ENCODE results near the gene SPR.

SPR gene

DNA sequence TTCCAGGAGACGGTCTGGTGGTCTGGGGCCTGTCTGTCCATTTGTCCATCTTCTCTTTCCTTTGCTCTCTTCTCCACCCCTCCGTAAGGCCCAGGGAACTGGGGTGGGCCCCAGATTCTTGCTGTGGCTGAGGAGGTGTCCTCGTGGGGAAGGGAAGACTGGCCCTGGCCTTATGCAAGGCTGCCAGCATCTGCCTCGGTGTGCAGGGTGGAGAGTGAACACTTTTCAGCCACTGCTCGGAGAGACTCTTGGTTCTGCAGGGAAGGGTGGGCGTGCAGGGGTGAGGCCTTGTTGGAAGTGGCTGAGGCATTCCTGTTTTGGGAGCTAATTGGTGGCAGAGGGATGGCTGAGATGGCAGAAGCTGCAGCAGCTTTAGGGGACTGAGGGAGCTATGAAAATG lies 53.2 kb downstream of the SPR start:
- Histone ChIP-seq H3K9me2 (ENCODE audit: low read depth, low read length) (no peaks in the 10 kb centered on the region), H3K9ac (ENCODE audit: low read length) (no peak overlapping the region), H2AFZ (ENCODE audit: low read length) (no peak overlapping the region), H3K4me3 (ENCODE audit: low read depth, low read length, poor library complexity, severe bottlenecking) (no peak overlapping the region), H3K27me3 (ENCODE audit: insufficient read depth, low read length) (no peaks in the 10 kb centered on the region; the same call in 1 of the 2 replicates), H3K36me3 (ENCODE audit: insufficient read depth, low read length) (no peaks in the 10 kb centered on the region), H3K4me1 (ENCODE audit: insufficient read depth, low read length, severe bottlenecking) (no peaks in the 10 kb centered on the region), H3K9me3 (ENCODE audit: low read length) (no peaks in the 10 kb centered on the region), H4K20me1 (ENCODE audit: insufficient read depth, low read length) (no peaks in the 10 kb centered on the region), H3K4me2 (ENCODE audit: low read length) (no peak overlapping the region), H3K79me2 (ENCODE audit: insufficient read depth, low read length) (no peaks in the 10 kb centered on the region), H3K27ac (ENCODE audit: low read depth, low read length, poor library complexity, severe bottlenecking) (no peak overlapping the region), H3F3A (ENCODE audit: insufficient read depth, low read length) (no peaks in the 10 kb centered on the region)
- TF ChIP-seq EZH2 (IDR thresholded peaks at IDR 0.05; ENCODE audit: borderline replicate concordance, low read length), result no peak
- TF ChIP-seq, protein P1, sequence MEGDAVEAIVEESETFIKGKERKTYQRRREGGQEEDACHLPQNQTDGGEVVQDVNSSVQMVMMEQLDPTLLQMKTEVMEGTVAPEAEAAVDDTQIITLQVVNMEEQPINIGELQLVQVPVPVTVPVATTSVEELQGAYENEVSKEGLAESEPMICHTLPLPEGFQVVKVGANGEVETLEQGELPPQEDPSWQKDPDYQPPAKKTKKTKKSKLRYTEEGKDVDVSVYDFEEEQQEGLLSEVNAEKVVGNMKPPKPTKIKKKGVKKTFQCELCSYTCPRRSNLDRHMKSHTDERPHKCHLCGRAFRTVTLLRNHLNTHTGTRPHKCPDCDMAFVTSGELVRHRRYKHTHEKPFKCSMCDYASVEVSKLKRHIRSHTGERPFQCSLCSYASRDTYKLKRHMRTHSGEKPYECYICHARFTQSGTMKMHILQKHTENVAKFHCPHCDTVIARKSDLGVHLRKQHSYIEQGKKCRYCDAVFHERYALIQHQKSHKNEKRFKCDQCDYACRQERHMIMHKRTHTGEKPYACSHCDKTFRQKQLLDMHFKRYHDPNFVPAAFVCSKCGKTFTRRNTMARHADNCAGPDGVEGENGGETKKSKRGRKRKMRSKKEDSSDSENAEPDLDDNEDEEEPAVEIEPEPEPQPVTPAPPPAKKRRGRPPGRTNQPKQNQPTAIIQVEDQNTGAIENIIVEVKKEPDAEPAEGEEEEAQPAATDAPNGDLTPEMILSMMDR (IDR thresholded peaks at IDR 0.05; ENCODE audit: low read length), result no peak

DNA sequence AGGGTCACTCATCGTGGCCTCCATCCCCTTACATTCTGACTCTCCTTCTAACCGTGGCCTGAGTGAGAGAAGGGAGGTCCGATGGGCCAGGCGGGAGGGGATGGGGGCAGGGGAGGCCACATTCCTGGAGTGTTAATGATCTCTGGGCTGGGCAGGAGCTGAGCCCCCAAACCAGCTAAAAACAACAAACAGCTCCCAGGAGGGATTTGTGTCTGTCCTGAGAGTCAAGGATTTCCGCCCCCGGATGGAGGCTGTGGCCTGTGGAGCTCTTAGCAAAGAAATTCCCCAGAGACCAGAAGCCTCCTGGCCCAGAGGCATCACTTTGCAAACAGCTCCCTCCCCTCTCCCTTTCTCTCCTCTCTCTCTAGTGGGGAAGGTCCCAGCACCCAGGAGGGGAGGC lies 53.6 kb downstream of the SPR start:
- H4K20me1 ChIP-seq (ENCODE audit: insufficient read depth, low read length), result no peaks in the 10 kb centered on the region
- H3K4me1 ChIP-seq (ENCODE audit: insufficient read depth, low read length, severe bottlenecking), result no peaks in the 10 kb centered on the region
- no peak overlapping the region for H2AFZ ChIP-seq (ENCODE audit: low read length)
- no peaks in the 10 kb centered on the region for H3K9me3 ChIP-seq (ENCODE audit: low read length)
- no peaks in the 10 kb centered on the region for H3K79me2 ChIP-seq (ENCODE audit: insufficient read depth, low read length)
- H3K9me2 ChIP-seq (ENCODE audit: low read depth, low read length), result no peaks in the 10 kb centered on the region
- no peak overlapping the region for H3K27ac ChIP-seq (ENCODE audit: low read depth, low read length, poor library complexity, severe bottlenecking)
- H3K27me3 ChIP-seq (ENCODE audit: insufficient read depth, low read length), result no peaks in the 10 kb centered on the region; the same call in 1 of the 2 replicates
- no peak for TF ChIP-seq EZH2 (IDR thresholded peaks at IDR 0.05; ENCODE audit: borderline replicate concordance, low read length)
- H3K9ac ChIP-seq (ENCODE audit: low read length), result no peak overlapping the region
- no peaks in the 10 kb centered on the region for H3F3A ChIP-seq (ENCODE audit: insufficient read depth, low read length)
- no peak overlapping the region for H3K4me2 ChIP-seq (ENCODE audit: low read length)
- H3K4me3 ChIP-seq (ENCODE audit: low read depth, low read length, poor library complexity, severe bottlenecking), result no peak overlapping the region
- H3K36me3 ChIP-seq (ENCODE audit: insufficient read depth, low read length), result no peaks in the 10 kb centered on the region

Data from OCI-LY1 (cell line).